Mammary epithelial cell (primary cell): ENCODE results near the gene CERKL.

ENCODE experiments used
- EZH2 ChIP-seq: IDR thresholded peaks from 2 replicates; pipeline ENCODE4 v1.6.1; 2012; ENCODE audit warnings: low read length, inconsistent platforms, borderline replicate concordance
- TF ChIP-seq, protein P1 (sequence below), 2 donors: IDR thresholded peaks in 1 of 2; conservative IDR thresholded peaks in 1 of 2; 2 replicates each; pipeline ENCODE4 v1.5.1; 2011 to 2012; ENCODE audit warnings: inconsistent platforms in 2 of 2, low read length in 2 of 2, mild to moderate bottlenecking in 2 of 2, control low read depth in 1 of 2, low read depth in 1 of 2; ENCODE audit not compliant: insufficient read depth in 1 of 2; ENCODE audit errors: extremely low read depth in 1 of 2

DNA sequence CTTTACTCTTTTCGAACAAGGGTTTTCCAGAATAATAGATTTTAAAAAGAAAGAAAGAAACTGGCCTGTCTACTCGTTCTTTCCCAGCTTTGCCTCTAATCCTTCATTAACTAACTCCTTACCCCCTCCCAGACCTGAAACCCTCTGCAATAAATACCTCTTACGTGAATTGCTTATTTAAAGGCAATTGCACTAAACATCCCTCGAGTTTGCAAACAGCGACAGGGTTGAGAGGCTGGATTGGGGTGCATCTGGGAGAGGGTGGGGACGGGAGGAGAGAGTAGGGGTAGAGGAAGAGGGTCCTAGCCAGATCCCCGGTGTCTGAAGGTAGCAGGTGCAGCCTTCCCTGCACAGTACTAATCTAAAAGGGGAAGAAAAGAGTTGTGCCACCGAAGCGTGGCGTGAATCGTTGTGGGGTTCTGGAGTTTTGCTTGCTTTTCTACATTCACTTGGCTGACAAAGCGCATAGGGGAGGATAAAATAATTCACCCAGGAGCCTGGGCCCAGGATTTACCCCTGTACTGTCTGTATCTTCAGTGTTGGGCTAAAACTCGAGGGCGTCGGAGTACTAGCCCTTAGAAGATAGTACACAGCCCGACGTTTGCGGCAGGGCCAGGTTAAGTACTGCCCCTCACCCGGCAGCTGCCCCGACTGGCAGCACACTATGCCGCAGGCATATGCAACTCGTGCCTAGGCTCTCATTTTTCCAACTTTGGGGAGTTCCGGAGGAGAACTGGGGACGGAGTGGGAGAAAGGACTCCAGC, 25.3 kb upstream of the CERKL start:
- TF ChIP-seq, protein P1, sequence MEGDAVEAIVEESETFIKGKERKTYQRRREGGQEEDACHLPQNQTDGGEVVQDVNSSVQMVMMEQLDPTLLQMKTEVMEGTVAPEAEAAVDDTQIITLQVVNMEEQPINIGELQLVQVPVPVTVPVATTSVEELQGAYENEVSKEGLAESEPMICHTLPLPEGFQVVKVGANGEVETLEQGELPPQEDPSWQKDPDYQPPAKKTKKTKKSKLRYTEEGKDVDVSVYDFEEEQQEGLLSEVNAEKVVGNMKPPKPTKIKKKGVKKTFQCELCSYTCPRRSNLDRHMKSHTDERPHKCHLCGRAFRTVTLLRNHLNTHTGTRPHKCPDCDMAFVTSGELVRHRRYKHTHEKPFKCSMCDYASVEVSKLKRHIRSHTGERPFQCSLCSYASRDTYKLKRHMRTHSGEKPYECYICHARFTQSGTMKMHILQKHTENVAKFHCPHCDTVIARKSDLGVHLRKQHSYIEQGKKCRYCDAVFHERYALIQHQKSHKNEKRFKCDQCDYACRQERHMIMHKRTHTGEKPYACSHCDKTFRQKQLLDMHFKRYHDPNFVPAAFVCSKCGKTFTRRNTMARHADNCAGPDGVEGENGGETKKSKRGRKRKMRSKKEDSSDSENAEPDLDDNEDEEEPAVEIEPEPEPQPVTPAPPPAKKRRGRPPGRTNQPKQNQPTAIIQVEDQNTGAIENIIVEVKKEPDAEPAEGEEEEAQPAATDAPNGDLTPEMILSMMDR (conservative IDR thresholded peaks at IDR 0.05 in 1 of 2, IDR thresholded peaks at IDR 0.05 in 1 of 2; ENCODE audit: extremely low read depth in 1 of 2, insufficient read depth in 1 of 2, low read depth in 1 of 2, low read length in 2 of 2) = no peak
- peak; percentile 83 for TF ChIP-seq EZH2
